GM08714 (cell line): Measurements from ENCODE around the gene SYNGR1.
"Not testable (repeated sequence)": the region's sequence is repeated elsewhere in the genome, so short reads cannot be mapped to it uniquely, and the experiment has no call there.

ENCODE experiments used
- H3K4me3 ChIP-seq: fragments of 200-500 bp; sonication (Bioruptor generic); 2 replicates; pipeline ENCODE4 v1.5.1; 2014; ENCODE audit warnings: mild to moderate bottlenecking, low read length, inconsistent platforms
- ZNF274 ChIP-seq: IDR thresholded peaks from 2 replicates; pipeline ENCODE4 v1.6.1; 2012; ENCODE audit warnings: mild to moderate bottlenecking, low read depth, low read length

The SYNGR1 gene

GRCh38 chr22:39352306-39352891 lies 2.6 kb downstream of the SYNGR1 start:
- no peak for TF ChIP-seq ZNF274
- no peak overlapping the region for H3K4me3 ChIP-seq

- H3K4me3 ChIP-seq, result no peak overlapping the region
- TF ChIP-seq ZNF274, result no peak
Measured at GRCh38 chr22:39353346-39353745, 3.6 kb downstream of the SYNGR1 start.

GRCh38 chr22:39355080-39355479 lies 5.3 kb downstream of the SYNGR1 start:
- TF ChIP-seq ZNF274, result no peak
- H3K4me3 ChIP-seq, result no peak overlapping the region

- not testable (repeated sequence) for H3K4me3 ChIP-seq
Measured at GRCh38 chr22:39355805-39356204, 6.0 kb downstream of the SYNGR1 start.

DNA sequence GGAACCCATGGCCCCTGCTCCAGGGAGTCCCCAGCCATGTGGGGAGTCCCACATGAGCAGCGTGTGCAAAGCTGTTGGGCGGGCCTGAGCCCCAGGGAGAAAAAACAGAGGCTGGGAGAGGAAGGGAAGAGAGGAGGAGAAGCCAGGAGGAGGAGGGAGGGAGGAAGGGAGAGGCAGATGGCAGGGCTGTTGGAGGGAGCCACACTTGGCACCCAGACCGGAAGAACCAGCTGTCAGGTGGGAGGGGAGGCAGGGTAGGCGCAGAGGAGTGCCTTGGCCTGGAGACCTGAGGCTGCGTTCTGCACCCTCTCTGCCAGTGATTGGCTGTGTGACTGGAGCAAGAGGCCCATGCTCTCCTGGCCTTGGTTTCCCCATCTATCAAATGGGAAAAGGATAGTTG lies 6.7 kb downstream of the SYNGR1 start:
- H3K4me3 ChIP-seq, result no peak overlapping the region
- no peak for TF ChIP-seq ZNF274

- H3K4me3 ChIP-seq, result not testable (repeated sequence)
Measured at GRCh38 chr22:39357110-39358108, 7.6 kb downstream of the SYNGR1 start.

DNA sequence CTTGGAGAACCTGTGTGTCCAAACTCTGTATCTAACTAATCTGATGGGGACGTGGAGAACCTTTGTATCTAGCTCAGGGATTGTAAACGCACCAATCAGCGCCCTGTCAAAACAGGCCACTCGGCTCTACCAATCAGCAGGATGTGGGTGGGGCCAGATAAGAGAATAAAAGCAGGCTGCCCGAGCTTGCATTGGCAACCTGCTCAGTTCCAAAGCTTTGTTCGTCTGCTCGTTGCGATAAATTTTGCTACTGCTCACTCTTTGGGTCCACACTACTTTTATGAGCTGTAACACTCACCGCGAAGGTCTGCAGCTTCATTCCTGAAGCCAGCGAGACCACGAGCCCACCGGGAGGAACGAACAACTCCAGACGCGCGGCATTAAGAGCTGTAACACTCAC lies 8.4 kb downstream of the SYNGR1 start:
- H3K4me3 ChIP-seq, result not testable (repeated sequence)

- no peak overlapping the region for H3K4me3 ChIP-seq
- TF ChIP-seq ZNF274, result no peak
Measured at GRCh38 chr22:39359659-39360195, 9.9 kb downstream of the SYNGR1 start.

DNA sequence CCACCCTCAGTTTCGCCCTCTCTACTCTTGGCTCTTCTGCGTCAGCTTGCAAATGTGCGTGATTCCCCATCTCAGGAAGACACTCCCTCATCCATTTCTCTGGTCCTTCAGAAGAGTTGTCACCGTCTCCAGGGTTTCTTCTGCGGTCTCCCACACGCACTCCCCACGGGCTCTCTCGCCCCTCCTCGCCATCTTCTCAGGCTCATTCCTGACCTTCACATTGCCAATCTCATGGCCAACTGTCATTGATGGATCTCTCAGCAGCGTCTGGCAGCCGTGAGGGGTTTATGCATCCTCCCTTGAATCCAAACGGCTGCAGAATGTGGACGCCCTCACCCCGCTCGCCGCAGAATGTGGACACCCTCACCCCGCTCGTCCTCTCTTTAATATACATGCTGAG lies 10.5 kb downstream of the SYNGR1 start:
- TF ChIP-seq ZNF274, result no peak
- no peak overlapping the region for H3K4me3 ChIP-seq

DNA sequence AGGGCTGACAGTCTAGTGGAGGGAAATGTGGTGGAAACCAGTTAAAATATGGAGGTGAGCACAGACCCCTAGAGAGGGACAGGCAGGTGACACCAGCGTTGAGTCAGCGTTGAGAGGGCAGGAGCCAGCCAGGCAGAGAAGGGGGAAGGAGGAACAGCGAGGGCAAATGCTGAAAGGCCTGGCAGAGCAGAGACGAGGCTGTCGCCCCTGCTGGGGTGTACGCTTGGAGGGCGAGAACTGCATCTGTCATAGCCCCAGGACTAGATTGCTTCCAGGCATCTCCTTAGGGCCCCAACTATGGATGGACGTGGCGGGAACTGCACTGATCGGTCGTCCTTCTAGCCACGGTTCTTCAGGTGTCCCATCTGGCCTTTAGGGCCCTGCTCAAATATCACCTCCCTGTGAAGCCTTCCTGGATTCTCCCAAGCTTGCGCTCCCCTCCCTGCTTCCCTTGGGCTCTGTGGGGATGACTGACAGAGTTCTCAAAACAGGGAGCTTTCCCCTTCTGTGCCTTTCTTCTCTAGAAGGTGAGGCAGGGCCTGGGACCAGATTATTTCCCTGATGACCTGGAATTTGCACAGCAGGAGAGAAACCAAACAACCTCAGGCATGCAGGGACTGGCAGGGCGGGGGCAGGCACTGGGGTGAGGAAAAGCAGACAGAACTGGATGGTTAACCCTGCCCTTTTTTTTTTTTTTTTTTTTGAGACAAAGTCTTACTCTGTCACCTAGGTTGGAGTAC lies 11.1 kb downstream of the SYNGR1 start:
- no peak overlapping the region for H3K4me3 ChIP-seq

GRCh38 chr22:39361496-39361895 lies 11.7 kb downstream of the SYNGR1 start:
- TF ChIP-seq ZNF274, result no peak
- H3K4me3 ChIP-seq, result no peak overlapping the region

More for the DNA sequence above, 11.1 kb downstream of the SYNGR1 start:
- no peak for TF ChIP-seq ZNF274

- H3K4me3 ChIP-seq, result no peak overlapping the region
- no peak for TF ChIP-seq ZNF274
Measured at GRCh38 chr22:39362271-39362670, 12.5 kb downstream of the SYNGR1 start.

GRCh38 chr22:39362932-39363331 lies 13.1 kb downstream of the SYNGR1 start:
- TF ChIP-seq ZNF274, result no peak

GRCh38 chr22:39363751-39364515 lies 14.1 kb downstream of the SYNGR1 start:
- TF ChIP-seq ZNF274, result no peak
- no peak overlapping the region for H3K4me3 ChIP-seq

More at GRCh38 chr22:39362932-39363331, 13.1 kb downstream of the SYNGR1 start:
- H3K4me3 ChIP-seq, result no peak overlapping the region
